Loucy (cell line): ENCODE data around the gene DAP.

Source experiments
- CTCF ChIP-seq: fragments of 200-600 bp; sonication (generic); conservative IDR thresholded peaks from 2 replicates; pipeline ENCODE4 v1.5.1; 2014; ENCODE audit warnings: mild to moderate bottlenecking, antibody characterized with exemption, low read length
- EZH2phosphoT487 ChIP-seq: fragments of 200-600 bp; IDR thresholded peaks from 2 replicates; pipeline ENCODE4 v1.6.1; 2018; ENCODE audit warnings: antibody characterized with exemption, mild to moderate bottlenecking, moderate library complexity, borderline replicate concordance

- TF ChIP-seq CTCF, result no peak
- no peak for TF ChIP-seq EZH2phosphoT487
Observed at GRCh38 chr5:10788358-10788757, 27.3 kb upstream of the DAP start.
